SKM-1 treated with dmso at 0.1 percent for 144 hours (cell line): ENCODE data around the gene CDC42BPG.
A peak's percentile ranks its signal among the peaks of the same experiment; 100 is the strongest.

Source experiments
- DNase-seq: peaks from one replicate; lab custom pipeline; 2025; ENCODE audit not compliant: unreplicated experiment; lab: John Stamatoyannopoulos, UW

CDC42BPG gene

GRCh38 chr11:64878494-64879243 lies 34.2 kb upstream of the CDC42BPG start, which contains the start of gene EHD1:
Gene EHD1, minus strand, starts transcription at chr11:64878621. Its CDS starts 157 bp downstream, at chr11:64878464.
- peak; percentile 94 for DNase-seq

GRCh38 chr11:64878223-64878493 lies 33.7 kb upstream of the CDC42BPG start:
- no peak for DNase-seq

- DNase-seq = no peak
Observed at GRCh38 chr11:64877390-64878222, 33.2 kb upstream of the CDC42BPG start.

GRCh38 chr11:64876835-64877341 lies 32.4 kb upstream of the CDC42BPG start:
- DNase-seq = no peak

- no peak for DNase-seq
Observed at GRCh38 chr11:64876229-64876750, 31.8 kb upstream of the CDC42BPG start.

- peak; percentile 96 for DNase-seq
Observed at GRCh38 chr11:64875369-64876228, 31.1 kb upstream of the CDC42BPG start.

GRCh38 chr11:64874308-64875240 lies 30.1 kb upstream of the CDC42BPG start:
- DNase-seq = no peak

- DNase-seq = no peak
Observed at GRCh38 chr11:64872790-64873488, 28.5 kb upstream of the CDC42BPG start.

- DNase-seq = no peak
Observed at GRCh38 chr11:64871492-64871891, 27.0 kb upstream of the CDC42BPG start.

GRCh38 chr11:64870893-64871466 lies 26.5 kb upstream of the CDC42BPG start:
- no peak for DNase-seq

GRCh38 chr11:64870176-64870892 lies 25.9 kb upstream of the CDC42BPG start:
- peak; percentile 58 for DNase-seq

- DNase-seq = no peak
Observed at GRCh38 chr11:64869571-64870175, 25.2 kb upstream of the CDC42BPG start.

- DNase-seq = no peak
Observed at GRCh38 chr11:64868904-64869570, 24.6 kb upstream of the CDC42BPG start.

GRCh38 chr11:64867748-64868462 lies 23.5 kb upstream of the CDC42BPG start:
- DNase-seq = no peak

GRCh38 chr11:64866173-64866491 lies 21.7 kb upstream of the CDC42BPG start:
- DNase-seq = no peak

GRCh38 chr11:64865286-64866172 lies 21.1 kb upstream of the CDC42BPG start:
- no peak for DNase-seq
